ENCODE data around the gene FADS1.

FADS1 gene

GRCh38 chr11:61816736-61817455, at the start of gene FADS1:
TSS of gene FADS1 (minus strand) at chr11:61817003. CDS start at chr11:61816929, 74 bp downstream.
- no peak for DNase-seq (ENCODE audit: low read depth)
- in situ Hi-C loops (cut with HindIII; ENCODE audit: low sequenced_read_pairs) = loop anchor here (10.0 kb wide), 2 partner anchors 108 to 288 kb away; no protein-coding TSS in a partner anchor
- peak; percentile 50 for TF ChIP-seq CTCF (IDR thresholded peaks at IDR 0.05; ENCODE audit: low read depth, low read length, missing control alignments)
- peak within 1 kb of the TSS; percentile 72 for H3K4me3 ChIP-seq (ENCODE audit: low read depth, low read length)

- no peak overlapping the region for H3K4me3 ChIP-seq (ENCODE audit: low read depth, low read length)
- no peak for DNase-seq (ENCODE audit: low read depth)
- in situ Hi-C loops (cut with HindIII; ENCODE audit: low sequenced_read_pairs) = no loop called here
- no peak for TF ChIP-seq CTCF (IDR thresholded peaks at IDR 0.05; ENCODE audit: low read depth, low read length, missing control alignments)
Measured at GRCh38 chr11:61866231-61866957, 49.6 kb upstream of the FADS1 start.

GRCh38 chr11:61864814-61865775, 48.3 kb upstream of the FADS1 start:
- no peak for TF ChIP-seq CTCF (IDR thresholded peaks at IDR 0.05; ENCODE audit: low read depth, low read length, missing control alignments)
- DNase-seq (ENCODE audit: low read depth) = no peak
- in situ Hi-C loops (cut with HindIII; ENCODE audit: low sequenced_read_pairs) = no loop called here
- no peak overlapping the region for H3K4me3 ChIP-seq (ENCODE audit: low read depth, low read length)

GRCh38 chr11:61863548-61864081, 46.8 kb upstream of the FADS1 start:
- in situ Hi-C loops (cut with HindIII; ENCODE audit: low sequenced_read_pairs) = no loop called here
- no peak for DNase-seq (ENCODE audit: low read depth)
- TF ChIP-seq CTCF (IDR thresholded peaks at IDR 0.05; ENCODE audit: low read depth, low read length, missing control alignments) = no peak
- H3K4me3 ChIP-seq (ENCODE audit: low read depth, low read length) = no peak overlapping the region

- H3K4me3 ChIP-seq (ENCODE audit: low read depth, low read length) = no peak overlapping the region
- no peak for TF ChIP-seq CTCF (IDR thresholded peaks at IDR 0.05; ENCODE audit: low read depth, low read length, missing control alignments)
- in situ Hi-C loops (cut with HindIII; ENCODE audit: low sequenced_read_pairs) = no loop called here
- no peak for DNase-seq (ENCODE audit: low read depth)
Measured at GRCh38 chr11:61862714-61863547, 46.1 kb upstream of the FADS1 start.
